ENCODE data around the gene FBN1. TPM values are rescaled to one million over a fixed set of nuclear protein-coding genes. Genes with fewer than 3 reads are reported as not detected.

FBN1 gene
- total RNA-seq, 1 donor from 2014 or later: 78.8 TPM

DNA sequence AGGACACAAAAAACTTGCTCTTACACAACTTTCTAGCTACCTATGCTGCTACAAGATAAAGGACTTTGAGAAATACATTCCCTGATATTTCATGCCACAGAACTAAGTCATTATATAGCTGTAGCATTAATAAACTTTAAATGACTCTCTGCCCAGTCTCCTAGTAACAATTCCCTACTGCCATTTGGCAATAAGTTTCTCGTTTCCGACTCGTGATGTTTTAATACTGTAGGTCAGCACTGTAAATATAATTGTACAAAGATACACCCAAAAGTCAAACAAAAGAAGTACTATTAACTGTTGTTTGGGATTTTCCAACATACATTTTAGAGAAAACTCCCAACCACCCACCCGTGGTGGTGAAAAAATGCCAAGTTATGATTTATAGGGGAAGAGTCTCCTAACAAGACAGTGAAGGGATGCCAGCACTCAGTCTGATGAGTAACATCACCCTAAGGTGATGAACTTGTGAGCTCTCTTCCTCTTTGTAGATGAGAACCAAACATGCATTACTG lies 182.1 kb downstream of the FBN1 start:
- H3K36me3 Mint-ChIP-seq: peaks cover 23% of the 10 kb centered on the region
- no peak overlapping the region for H3K4me2 ChIP-seq
- no peak overlapping the region for H3K4me3 Mint-ChIP-seq
- H3K4me1 Mint-ChIP-seq: peaks cover 3% of the 10 kb centered on the region
- TF ChIP-seq, protein P1, sequence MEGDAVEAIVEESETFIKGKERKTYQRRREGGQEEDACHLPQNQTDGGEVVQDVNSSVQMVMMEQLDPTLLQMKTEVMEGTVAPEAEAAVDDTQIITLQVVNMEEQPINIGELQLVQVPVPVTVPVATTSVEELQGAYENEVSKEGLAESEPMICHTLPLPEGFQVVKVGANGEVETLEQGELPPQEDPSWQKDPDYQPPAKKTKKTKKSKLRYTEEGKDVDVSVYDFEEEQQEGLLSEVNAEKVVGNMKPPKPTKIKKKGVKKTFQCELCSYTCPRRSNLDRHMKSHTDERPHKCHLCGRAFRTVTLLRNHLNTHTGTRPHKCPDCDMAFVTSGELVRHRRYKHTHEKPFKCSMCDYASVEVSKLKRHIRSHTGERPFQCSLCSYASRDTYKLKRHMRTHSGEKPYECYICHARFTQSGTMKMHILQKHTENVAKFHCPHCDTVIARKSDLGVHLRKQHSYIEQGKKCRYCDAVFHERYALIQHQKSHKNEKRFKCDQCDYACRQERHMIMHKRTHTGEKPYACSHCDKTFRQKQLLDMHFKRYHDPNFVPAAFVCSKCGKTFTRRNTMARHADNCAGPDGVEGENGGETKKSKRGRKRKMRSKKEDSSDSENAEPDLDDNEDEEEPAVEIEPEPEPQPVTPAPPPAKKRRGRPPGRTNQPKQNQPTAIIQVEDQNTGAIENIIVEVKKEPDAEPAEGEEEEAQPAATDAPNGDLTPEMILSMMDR (IDR thresholded peaks at IDR 0.05): no peak
- TF ChIP-seq EZH2 (IDR thresholded peaks at IDR 0.05) (no peak), EZH2phosphoT487 (IDR thresholded peaks at IDR 0.05) (no peak)
- no peaks in the 10 kb centered on the region for H3K9me3 Mint-ChIP-seq
- no peak for DNase-seq (ENCODE audit: low spot score)
- H3K9ac ChIP-seq: no peak overlapping the region
- no peaks in the 10 kb centered on the region for H3K9me3 ChIP-seq (ENCODE audit: low read depth)
- H3F3A ChIP-seq (ENCODE audit: low read depth): no peaks in the 10 kb centered on the region
- no peak overlapping the region for H3K27ac ChIP-seq
- H3K27me3 Mint-ChIP-seq (ENCODE audit: insufficient read depth, low read depth): no peaks in the 10 kb centered on the region
- no peaks in the 10 kb centered on the region for H3K79me2 ChIP-seq (ENCODE audit: low read depth)
- no peak overlapping the region for H3K27ac Mint-ChIP-seq
- peaks cover 2% of the 10 kb centered on the region for H3K36me3 ChIP-seq
- no peaks in the 10 kb centered on the region for H4K20me1 ChIP-seq (ENCODE audit: low read depth)
- no peaks in the 10 kb centered on the region for H3K4me1 ChIP-seq
- H3K4me3 ChIP-seq: no peak overlapping the region
- no peak overlapping the region for H2AFZ ChIP-seq (replicated peaks)
- no peaks in the 10 kb centered on the region for H3K27me3 ChIP-seq

DNA sequence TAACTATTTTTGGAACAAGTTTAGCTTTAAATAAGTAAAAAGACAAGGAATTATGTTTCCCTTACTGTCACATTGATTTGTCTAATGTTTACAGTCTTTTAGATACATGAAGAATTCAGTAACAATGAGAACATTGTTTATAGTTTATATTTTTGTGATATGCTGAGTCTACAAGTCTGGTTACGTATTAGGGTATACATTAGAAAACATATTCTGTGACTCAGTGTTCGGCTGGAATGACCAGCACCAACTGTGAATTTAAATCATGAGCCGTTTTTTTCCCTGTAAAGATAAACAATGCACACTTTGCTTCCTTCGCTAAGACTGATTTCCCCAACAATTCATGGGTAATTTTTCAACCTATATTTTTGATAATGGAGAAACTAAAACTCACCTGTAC lies 182.8 kb downstream of the FBN1 start:
- Histone ChIP-seq H3K9me3 (ENCODE audit: low read depth) (no peaks in the 10 kb centered on the region), H3K4me2 (no peak overlapping the region), H3K79me2 (ENCODE audit: low read depth) (no peaks in the 10 kb centered on the region), H3K9ac (no peak overlapping the region), H3K4me3 (no peak overlapping the region), H3K27me3 (no peaks in the 10 kb centered on the region), H3F3A (ENCODE audit: low read depth) (no peaks in the 10 kb centered on the region), H4K20me1 (ENCODE audit: low read depth) (no peaks in the 10 kb centered on the region), H3K4me1 (no peaks in the 10 kb centered on the region), H2AFZ (replicated peaks) (no peak overlapping the region), H3K27ac (no peak overlapping the region), H3K36me3 (peaks cover 6% of the 10 kb centered on the region)
- Mint-ChIP-seq H3K36me3 (peaks cover 18% of the 10 kb centered on the region), H3K27me3 (ENCODE audit: insufficient read depth, low read depth) (no peaks in the 10 kb centered on the region), H3K27ac (no peak overlapping the region), H3K4me1 (peaks cover 3% of the 10 kb centered on the region), H3K9me3 (no peaks in the 10 kb centered on the region), H3K4me3 (no peak overlapping the region)
- TF ChIP-seq EZH2phosphoT487 (IDR thresholded peaks at IDR 0.05) (no peak), EZH2 (IDR thresholded peaks at IDR 0.05) (no peak)
- TF ChIP-seq, protein P1 (IDR thresholded peaks at IDR 0.05): no peak
- DNase-seq (ENCODE audit: low spot score): no peak

DNA sequence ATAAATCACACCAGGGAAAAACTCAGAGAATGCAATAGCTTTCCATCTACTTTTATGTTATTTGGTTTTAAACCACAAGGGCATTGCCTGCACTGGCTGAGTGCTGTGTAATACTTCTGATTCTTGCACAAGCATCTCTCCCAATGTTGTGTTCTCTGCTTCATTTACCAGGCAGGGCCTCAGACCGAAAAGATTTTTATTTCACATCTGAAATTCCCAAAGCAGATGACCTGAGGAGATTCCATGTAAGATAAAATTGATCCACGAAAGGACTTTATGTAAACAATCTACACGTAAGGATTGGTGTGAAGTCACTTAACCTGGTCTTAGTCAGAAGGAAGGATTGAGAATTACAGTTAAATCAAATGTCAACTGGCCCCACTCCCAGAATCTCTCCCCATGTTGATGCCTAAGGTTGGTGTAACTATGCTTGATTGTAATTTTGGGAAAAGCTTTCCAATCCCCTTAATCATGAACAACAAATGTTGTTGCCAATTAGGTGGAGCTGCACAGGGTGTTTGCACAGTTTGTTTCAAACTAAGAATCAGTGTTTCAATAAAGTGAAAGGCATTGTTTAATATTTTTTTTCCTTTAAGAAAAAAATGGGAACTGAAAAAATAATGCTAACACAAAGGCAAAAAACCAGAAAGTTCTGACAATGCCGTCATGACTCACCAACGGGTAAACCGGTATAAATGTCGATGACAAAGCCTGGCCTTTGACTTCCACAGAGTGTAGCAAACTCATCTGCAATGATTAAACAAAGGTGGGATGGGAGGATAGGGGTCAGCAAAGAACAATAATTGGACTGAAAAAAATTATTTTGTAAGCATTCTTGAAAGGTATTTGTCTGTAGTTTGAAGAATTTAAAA lies 185.7 kb downstream of the FBN1 start:
- no peak overlapping the region for H3K27ac Mint-ChIP-seq
- H3K4me1 Mint-ChIP-seq: no peaks in the 10 kb centered on the region
- H4K20me1 ChIP-seq (ENCODE audit: low read depth): no peaks in the 10 kb centered on the region
- no peak overlapping the region for H3K4me3 ChIP-seq
- H3F3A ChIP-seq (ENCODE audit: low read depth): no peaks in the 10 kb centered on the region
- H3K9ac ChIP-seq: no peak overlapping the region
- no peak for DNase-seq (ENCODE audit: low spot score)
- no peak overlapping the region for H3K4me2 ChIP-seq
- TF ChIP-seq EZH2 (IDR thresholded peaks at IDR 0.05) (no peak), EZH2phosphoT487 (IDR thresholded peaks at IDR 0.05) (no peak)
- TF ChIP-seq, protein P1 (IDR thresholded peaks at IDR 0.05): no peak
- no peaks in the 10 kb centered on the region for H3K9me3 Mint-ChIP-seq
- H3K4me3 Mint-ChIP-seq: no peak overlapping the region
- no peak overlapping the region for H3K27ac ChIP-seq
- H3K79me2 ChIP-seq (ENCODE audit: low read depth): no peaks in the 10 kb centered on the region
- peaks cover 11% of the 10 kb centered on the region for H3K36me3 ChIP-seq
- H3K36me3 Mint-ChIP-seq: peaks cover 24% of the 10 kb centered on the region
- H2AFZ ChIP-seq (replicated peaks): no peak overlapping the region
- H3K9me3 ChIP-seq (ENCODE audit: low read depth): no peaks in the 10 kb centered on the region
- no peaks in the 10 kb centered on the region for H3K4me1 ChIP-seq
- no peaks in the 10 kb centered on the region for H3K27me3 ChIP-seq
- H3K27me3 Mint-ChIP-seq (ENCODE audit: insufficient read depth, low read depth): no peaks in the 10 kb centered on the region

Data from neural progenitor cell (in vitro differentiated cells).